ENCODE data around the gene CYP26A1. TPM values are rescaled to one million over a fixed set of nuclear protein-coding genes. Genes with fewer than 3 reads are reported as not detected.
A peak's percentile ranks its signal among the peaks of the same experiment; 100 is the strongest.

The CYP26A1 gene, protein sequence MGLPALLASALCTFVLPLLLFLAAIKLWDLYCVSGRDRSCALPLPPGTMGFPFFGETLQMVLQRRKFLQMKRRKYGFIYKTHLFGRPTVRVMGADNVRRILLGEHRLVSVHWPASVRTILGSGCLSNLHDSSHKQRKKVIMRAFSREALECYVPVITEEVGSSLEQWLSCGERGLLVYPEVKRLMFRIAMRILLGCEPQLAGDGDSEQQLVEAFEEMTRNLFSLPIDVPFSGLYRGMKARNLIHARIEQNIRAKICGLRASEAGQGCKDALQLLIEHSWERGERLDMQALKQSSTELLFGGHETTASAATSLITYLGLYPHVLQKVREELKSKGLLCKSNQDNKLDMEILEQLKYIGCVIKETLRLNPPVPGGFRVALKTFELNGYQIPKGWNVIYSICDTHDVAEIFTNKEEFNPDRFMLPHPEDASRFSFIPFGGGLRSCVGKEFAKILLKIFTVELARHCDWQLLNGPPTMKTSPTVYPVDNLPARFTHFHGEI
- 1.8 and 2.8 TPM in 2 replicates for total RNA-seq (2014; rRNA removed; shearing (Covaris generic))
- polyA plus RNA-seq (2016; fragmentation: Nextera tagmentation; extraction: Ambion mirVana) = 0.87 and 1.2 TPM in 2 replicates
- long read RNA-seq, partial matches to known transcripts = 1 of 5 reads
- long read RNA-seq, other reads (novel, unspliced or antisense) = 0 of 5 reads

DNA sequence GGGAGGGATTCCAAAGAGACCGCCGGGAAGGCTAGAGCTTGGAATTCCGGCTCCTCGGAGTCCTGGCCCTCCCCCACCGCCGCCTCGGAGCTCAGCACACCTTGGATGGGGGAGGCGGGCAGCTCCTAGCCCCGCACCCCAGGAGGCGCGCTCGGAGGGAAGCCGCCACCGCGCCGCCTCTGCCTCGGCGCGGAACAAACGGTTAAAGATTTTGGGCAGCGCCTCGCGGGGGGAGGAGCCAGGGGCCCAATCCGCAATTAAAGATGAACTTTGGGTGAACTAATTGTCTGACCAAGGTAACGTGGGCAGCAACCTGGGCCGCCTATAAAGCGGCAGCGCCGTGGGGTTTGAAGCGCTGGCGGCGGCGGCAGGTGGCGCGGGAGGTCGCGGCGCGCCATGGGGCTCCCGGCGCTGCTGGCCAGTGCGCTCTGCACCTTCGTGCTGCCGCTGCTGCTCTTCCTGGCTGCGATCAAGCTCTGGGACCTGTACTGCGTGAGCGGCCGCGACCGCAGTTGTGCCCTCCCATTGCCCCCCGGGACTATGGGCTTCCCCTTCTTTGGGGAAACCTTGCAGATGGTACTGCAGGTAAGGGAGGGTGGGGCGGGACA lies at the start of gene CYP26A1:
Gene CYP26A1, plus strand, starts transcription at position 355 of the 608 bp plus-strand sequence. Its CDS starts 42 bp downstream, at position 397.
- H4K20me1 ChIP-seq (replicated peaks; ENCODE audit: insufficient read depth) = peaks cover 14% of the 10 kb centered on the region; the same call in 1 of the 2 replicates

DNA sequence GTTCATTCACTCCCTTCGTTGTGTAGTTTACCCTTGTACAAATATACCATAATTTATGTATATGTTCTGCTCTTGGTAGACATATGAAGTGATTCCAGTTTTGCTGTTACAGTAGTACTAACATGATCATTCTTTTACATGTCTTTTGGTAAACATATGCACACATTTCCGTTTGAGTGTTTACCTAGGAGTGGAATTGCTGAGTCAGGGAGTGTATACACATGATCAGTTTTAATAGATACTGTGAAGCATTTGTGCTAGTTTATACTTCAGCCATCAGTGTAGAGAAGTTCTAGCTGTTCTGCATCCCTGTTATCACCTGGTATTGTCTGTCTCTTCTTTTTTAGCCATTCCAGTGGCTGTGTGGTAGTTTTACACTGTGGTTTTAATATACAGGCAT lies 47.6 kb upstream of the CYP26A1 start:
- Histone ChIP-seq H3K27ac (ENCODE audit: low read depth) (no peak overlapping the region), H3K27me3 (ENCODE audit: insufficient read depth) (no peaks in the 10 kb centered on the region), H3F3A (replicated peaks; ENCODE audit: low read depth) (no peaks in the 10 kb centered on the region), H3K4me1 (ENCODE audit: insufficient read depth) (peaks cover 11% of the 10 kb centered on the region), H3K79me2 (replicated peaks; ENCODE audit: insufficient read depth) (no peaks in the 10 kb centered on the region), H2AFZ (no peak overlapping the region), H4K20me1 (replicated peaks; ENCODE audit: insufficient read depth) (no peaks in the 10 kb centered on the region), H3K4me3 (no peak overlapping the region), H3K4me2 (no peak overlapping the region), H3K36me3 (ENCODE audit: insufficient read depth) (no peaks in the 10 kb centered on the region), H3K9me2 (ENCODE audit: insufficient read depth) (no peaks in the 10 kb centered on the region)
- ATAC-seq (no peak), DNase-seq (ENCODE audit: low spot score) (no peak)
- H3K27ac Mint-ChIP-seq = no peak overlapping the region
- no peak overlapping the region for H3K4me3 Mint-ChIP-seq
- no peaks in the 10 kb centered on the region for H3K9me3 Mint-ChIP-seq
- H3K27me3 Mint-ChIP-seq (ENCODE audit: insufficient read depth, low read depth, poor library complexity) = no peaks in the 10 kb centered on the region
- peaks cover 4% of the 10 kb centered on the region; the same call in 2 of the 3 replicates for H3K4me1 Mint-ChIP-seq
- H3K36me3 Mint-ChIP-seq (ENCODE audit: low read depth) = peaks cover 6% of the 10 kb centered on the region; the same call in 2 of the 3 replicates
- no peak for TF ChIP-seq STAT1 (IDR thresholded peaks at IDR 0.05; ENCODE audit: unreplicated experiment)
- no peak for TF ChIP-seq CTCF (conservative IDR thresholded peaks at IDR 0.05; ENCODE audit: low read depth in 2 of 2)
- no peak for TF ChIP-seq JUNB (IDR thresholded peaks at IDR 0.05; ENCODE audit: unreplicated experiment)
- no peak for TF ChIP-seq NANOG (IDR thresholded peaks at IDR 0.05; ENCODE audit: borderline replicate concordance)
- no peak for TF ChIP-seq EZH2 (IDR thresholded peaks at IDR 0.05; ENCODE audit: low read depth, unreplicated experiment)
- no peak for TF ChIP-seq POLR2AphosphoS5 (IDR thresholded peaks at IDR 0.05; ENCODE audit: low read depth)
- TF ChIP-seq, protein P1, sequence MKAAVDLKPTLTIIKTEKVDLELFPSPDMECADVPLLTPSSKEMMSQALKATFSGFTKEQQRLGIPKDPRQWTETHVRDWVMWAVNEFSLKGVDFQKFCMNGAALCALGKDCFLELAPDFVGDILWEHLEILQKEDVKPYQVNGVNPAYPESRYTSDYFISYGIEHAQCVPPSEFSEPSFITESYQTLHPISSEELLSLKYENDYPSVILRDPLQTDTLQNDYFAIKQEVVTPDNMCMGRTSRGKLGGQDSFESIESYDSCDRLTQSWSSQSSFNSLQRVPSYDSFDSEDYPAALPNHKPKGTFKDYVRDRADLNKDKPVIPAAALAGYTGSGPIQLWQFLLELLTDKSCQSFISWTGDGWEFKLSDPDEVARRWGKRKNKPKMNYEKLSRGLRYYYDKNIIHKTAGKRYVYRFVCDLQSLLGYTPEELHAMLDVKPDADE (IDR thresholded peaks at IDR 0.05) = no peak
- TF ChIP-seq REST (IDR thresholded peaks at IDR 0.05; ENCODE audit: unreplicated experiment) = no peak
- no peak for TF ChIP-seq EZH2phosphoT487 (IDR thresholded peaks at IDR 0.05; ENCODE audit: unreplicated experiment)
- no peak for TF ChIP-seq ZNF114 (CRISPR knock-in tag; IDR thresholded peaks at IDR 0.05)
- TF ChIP-seq ZNF331 (CRISPR knock-in tag; IDR thresholded peaks at IDR 0.05; ENCODE audit: low read depth) = no peak

More for the DNA sequence above, at the start of gene CYP26A1:
- H3K4me1 Mint-ChIP-seq = peaks cover 39% of the 10 kb centered on the region
- no peak within 1 kb of the TSS for H3K27ac Mint-ChIP-seq
- Histone ChIP-seq H3K27ac (ENCODE audit: low read depth) (no peak within 1 kb of the TSS), H3K4me1 (ENCODE audit: insufficient read depth) (peaks cover 54% of the 10 kb centered on the region), H3K79me2 (replicated peaks; ENCODE audit: insufficient read depth) (no peaks in the 10 kb centered on the region), H3K4me3 (peak within 1 kb of the TSS; percentile 70), H3K4me2 (peak within 1 kb of the TSS; percentile 88), H3K36me3 (ENCODE audit: insufficient read depth) (no peaks in the 10 kb centered on the region), H2AFZ (peak within 1 kb of the TSS; percentile 96), H3F3A (replicated peaks; ENCODE audit: low read depth) (peaks cover 13% of the 10 kb centered on the region; the same call in 1 of the 2 replicates), H3K27me3 (ENCODE audit: insufficient read depth) (peaks cover 100% of the 10 kb centered on the region), H3K9me2 (ENCODE audit: insufficient read depth) (no peaks in the 10 kb centered on the region)
- peak; percentile 44 for ATAC-seq
- peak; percentile 92 for DNase-seq (ENCODE audit: low spot score)
- peak within 1 kb of the TSS; percentile 78 for H3K4me3 Mint-ChIP-seq
- H3K9me3 Mint-ChIP-seq = peaks cover 4% of the 10 kb centered on the region; the same call in 2 of the 3 replicates
- TF ChIP-seq NANOG (IDR thresholded peaks at IDR 0.05; ENCODE audit: borderline replicate concordance) (no peak), EZH2 (IDR thresholded peaks at IDR 0.05; ENCODE audit: low read depth, unreplicated experiment) (peak; percentile 60), EZH2phosphoT487 (IDR thresholded peaks at IDR 0.05; ENCODE audit: unreplicated experiment) (peak; percentile 51)
- H3K27me3 Mint-ChIP-seq (ENCODE audit: insufficient read depth, low read depth, poor library complexity) = peaks cover 88% of the 10 kb centered on the region
- H3K36me3 Mint-ChIP-seq (ENCODE audit: low read depth) = no peaks in the 10 kb centered on the region

All from GM23338 (cell line).